Measurements from ENCODE around the gene NECAP2. TPM values are rescaled to one million over a fixed set of nuclear protein-coding genes. Genes with fewer than 3 reads are reported as not detected.

Gene NECAP2
- total and polyA plus RNA-seq, 2 of the 4 experiments (the other 2 are of a cell fraction), result 80.5 to 85.1 TPM

DNA sequence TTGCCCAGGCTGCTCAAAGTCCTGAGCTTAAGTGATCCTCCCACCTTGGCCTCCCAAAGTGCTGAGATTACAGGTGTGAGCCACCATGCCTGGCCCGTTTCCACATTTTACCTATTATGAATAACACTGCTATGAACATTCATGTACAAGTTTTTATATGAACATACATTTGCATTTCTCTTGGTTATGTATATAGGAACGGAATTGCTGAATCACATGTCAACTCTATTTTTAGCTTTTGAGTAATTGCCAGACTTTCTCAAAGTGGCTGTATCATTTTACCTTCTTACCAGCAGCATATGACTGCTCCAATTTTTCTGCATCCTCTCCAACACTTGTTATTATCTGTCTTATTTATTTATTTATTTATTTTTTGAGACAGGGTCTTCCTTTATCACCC is 6.0 kb upstream of the NECAP2 start:
- no peak overlapping the region for H2BK120ac ChIP-seq (ENCODE audit: low read depth, low read length)
- H3K14ac ChIP-seq (replicated peaks; ENCODE audit: low read depth, low read length), result no peak overlapping the region
- no peak overlapping the region for H3K4me2 ChIP-seq (ENCODE audit: low read depth, low read length)
- H3K79me1 ChIP-seq (ENCODE audit: low read depth in 1 of 2, low read length in 2 of 2), result no peaks in the 10 kb centered on the region
- no peak overlapping the region for H3K4me3 ChIP-seq (ENCODE audit: insufficient read depth, low read depth, low read length)
- H3K4ac ChIP-seq (ENCODE audit: low read depth, low read length), result no peak overlapping the region
- H2AK9ac ChIP-seq (replicated peaks; ENCODE audit: low read depth, low read length, poor library complexity), result no peak overlapping the region
- H2AK5ac ChIP-seq (ENCODE audit: low read depth, low read length), result no peak overlapping the region
- ChIA-PET POLR2A (ENCODE audit: unreplicated experiment) (no interaction called here), CTCF (no interaction called here)
- peaks cover 4% of the 10 kb centered on the region; the same call in 1 of the 2 replicates for H3K27me3 ChIP-seq (ENCODE audit: control insufficient read depth, insufficient read depth, low read length)
- no peaks in the 10 kb centered on the region for H3K9me3 ChIP-seq (ENCODE audit: control insufficient read depth, insufficient read depth, low read length)
- H3K56ac ChIP-seq (ENCODE audit: extremely low read depth, insufficient read depth, low read length), result no peak overlapping the region
- no peak overlapping the region for H2BK5ac ChIP-seq (ENCODE audit: low read depth, low read length, poor library complexity, severe bottlenecking)
- no peaks in the 10 kb centered on the region for H3K9me1 ChIP-seq (ENCODE audit: insufficient read depth, low read length)
- no peak overlapping the region for H4K91ac ChIP-seq (ENCODE audit: insufficient read depth, low read depth, low read length)
- no peak overlapping the region for H2BK20ac ChIP-seq (ENCODE audit: low read depth, low read length)
- no peak overlapping the region for H3K18ac ChIP-seq (ENCODE audit: low read depth, low read length)
- H3K4me1 ChIP-seq (ENCODE audit: control insufficient read depth, insufficient read depth, low read length), result no peaks in the 10 kb centered on the region
- TF ChIP-seq RFX5 (IDR thresholded peaks at IDR 0.05; ENCODE audit: low read depth, low read length) (no peak), NFE2L2 (IDR thresholded peaks at IDR 0.05; ENCODE audit: low read depth, low read length) (no peak), RAD21 (IDR thresholded peaks at IDR 0.05; ENCODE audit: low read length) (no peak), POLR2A (IDR thresholded peaks at IDR 0.05; ENCODE audit: low read depth, low read length) (no peak), MAZ (IDR thresholded peaks at IDR 0.05; ENCODE audit: borderline replicate concordance, low read depth, low read length) (no peak), CHD1 (IDR thresholded peaks at IDR 0.05; ENCODE audit: low read depth, low read length) (no peak), BHLHE40 (IDR thresholded peaks at IDR 0.05; ENCODE audit: low read depth, low read length) (no peak), FOS (IDR thresholded peaks at IDR 0.05; ENCODE audit: low read depth, low read length) (no peak), MXI1 (IDR thresholded peaks at IDR 0.05; ENCODE audit: borderline replicate concordance, low read depth, low read length) (no peak), SMC3 (IDR thresholded peaks at IDR 0.05; ENCODE audit: low read depth, low read length) (no peak), CEBPB (IDR thresholded peaks at IDR 0.05; ENCODE audit: low read depth, low read length) (no peak)
- TF ChIP-seq, protein P1, sequence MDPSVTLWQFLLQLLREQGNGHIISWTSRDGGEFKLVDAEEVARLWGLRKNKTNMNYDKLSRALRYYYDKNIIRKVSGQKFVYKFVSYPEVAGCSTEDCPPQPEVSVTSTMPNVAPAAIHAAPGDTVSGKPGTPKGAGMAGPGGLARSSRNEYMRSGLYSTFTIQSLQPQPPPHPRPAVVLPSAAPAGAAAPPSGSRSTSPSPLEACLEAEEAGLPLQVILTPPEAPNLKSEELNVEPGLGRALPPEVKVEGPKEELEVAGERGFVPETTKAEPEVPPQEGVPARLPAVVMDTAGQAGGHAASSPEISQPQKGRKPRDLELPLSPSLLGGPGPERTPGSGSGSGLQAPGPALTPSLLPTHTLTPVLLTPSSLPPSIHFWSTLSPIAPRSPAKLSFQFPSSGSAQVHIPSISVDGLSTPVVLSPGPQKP (IDR thresholded peaks at IDR 0.05; ENCODE audit: borderline replicate concordance, low read depth, low read length), result no peak
- H3K36me3 ChIP-seq (ENCODE audit: control insufficient read depth, insufficient read depth, low read length), result no peaks in the 10 kb centered on the region
- DNase-seq (peak; percentile 51), ATAC-seq (ENCODE audit: low read depth) (no peak)
- H2BK15ac ChIP-seq (ENCODE audit: low read depth, low read length), result no peak overlapping the region
- in situ Hi-C loops (cut with MboI; ENCODE audit: low sequenced_read_pairs), result no loop called here
- H2AFZ ChIP-seq (replicated peaks; ENCODE audit: low read length, poor library complexity), result no peak overlapping the region
- no peak overlapping the region for H3K23ac ChIP-seq (ENCODE audit: low read depth, low read length)
- no TSS peak for BruUV-seq (replicated peaks)
- H3K27ac ChIP-seq (ENCODE audit: insufficient read depth, low read length), result no peak overlapping the region
- H4K20me1 ChIP-seq (ENCODE audit: insufficient read depth, low read length), result no peaks in the 10 kb centered on the region
- H4K5ac ChIP-seq (ENCODE audit: low read depth, low read length), result no peak overlapping the region
- no peak overlapping the region for H4K8ac ChIP-seq (ENCODE audit: low read depth in 2 of 2, low read length in 2 of 2)
- dilution Hi-C loops (cut with HindIII; ENCODE audit: low sequenced_read_pairs, unreplicated experiment), result no loop called here
- intact Hi-C loops (cut with micrococcal nuclease), result no loop called here
- H3K9ac ChIP-seq (ENCODE audit: low read depth, low read length), result no peak overlapping the region
- WGBS, 2 experiments (ENCODE audit: extremely low coverage in 2 of 2, insufficient read length in 1 of 2), result no CpG with 5 or more reads among the region's 2 CpGs
